Measurements from ENCODE around the gene UBE3C. TPM values are rescaled to one million over a fixed set of nuclear protein-coding genes. Genes with fewer than 3 reads are reported as not detected.

The UBE3C gene
- total RNA-seq, 4 donors from 2014 or later, result 66.1 to 93.3 (median 85.5) TPM

DNA sequence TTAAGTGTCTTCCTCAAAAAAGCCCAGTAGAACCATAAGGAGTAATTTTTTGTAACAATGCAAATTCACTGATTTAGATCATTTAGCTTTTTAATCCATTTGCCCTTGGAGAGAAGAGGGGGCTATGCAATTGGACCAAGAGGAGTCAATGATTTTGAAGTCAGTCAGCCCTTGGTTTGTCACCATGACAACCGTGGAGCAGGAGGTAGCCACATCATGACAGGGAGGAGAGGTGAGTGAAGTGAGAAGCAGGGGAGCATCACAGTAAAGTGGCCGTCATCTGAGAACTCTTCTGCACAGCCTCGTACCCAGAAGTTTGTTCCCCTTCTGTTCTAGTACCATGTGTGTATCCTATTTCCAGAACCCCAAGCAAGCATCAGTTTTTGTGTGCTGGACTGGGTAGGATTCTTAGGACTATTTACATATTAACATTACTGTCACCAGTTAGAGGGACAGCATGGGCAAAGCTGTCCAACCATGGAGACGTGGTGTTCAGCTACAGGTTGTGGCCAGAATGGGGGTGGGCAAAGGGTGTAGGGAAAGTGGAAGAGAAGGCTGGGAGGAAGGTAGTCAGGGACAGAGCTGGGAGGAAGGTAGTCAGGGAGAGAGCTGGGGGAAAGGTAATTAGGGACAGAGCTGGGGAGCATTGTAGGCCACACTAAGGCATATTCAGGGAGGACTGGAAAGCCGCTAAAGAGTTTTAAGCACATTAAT lies 13.1 kb downstream of the UBE3C start:
- DNase-seq (ENCODE audit: extremely low spot score), result no peak
- peaks cover 0 to 6% (median 0%) of the 10 kb centered on the region in 4 donors for H3K36me3 ChIP-seq
- H3K27me3 ChIP-seq, result no peaks in the 10 kb centered on the region
- TF ChIP-seq EP300 (IDR thresholded peaks at IDR 0.05) (no peak), POLR2A (IDR thresholded peaks at IDR 0.05; ENCODE audit: low read depth) (no peak), CTCF (IDR thresholded peaks at IDR 0.05) (no peak), POLR2AphosphoS5 (IDR thresholded peaks at IDR 0.05) (no peak)
- peaks cover 26 to 54% (median 43%) of the 10 kb centered on the region in 4 donors for H3K4me1 ChIP-seq
- H3K27ac ChIP-seq (replicated peaks in 1 of 4), result no peak overlapping the region
- 88% methylated on average over 5 of the region's 5 CpGs for WGBS
- intact Hi-C loops (cut with DNase I), result no loop called here
- no peaks in the 10 kb centered on the region for H3K9me3 ChIP-seq
- H3K4me3 ChIP-seq, result no peak overlapping the region

DNA sequence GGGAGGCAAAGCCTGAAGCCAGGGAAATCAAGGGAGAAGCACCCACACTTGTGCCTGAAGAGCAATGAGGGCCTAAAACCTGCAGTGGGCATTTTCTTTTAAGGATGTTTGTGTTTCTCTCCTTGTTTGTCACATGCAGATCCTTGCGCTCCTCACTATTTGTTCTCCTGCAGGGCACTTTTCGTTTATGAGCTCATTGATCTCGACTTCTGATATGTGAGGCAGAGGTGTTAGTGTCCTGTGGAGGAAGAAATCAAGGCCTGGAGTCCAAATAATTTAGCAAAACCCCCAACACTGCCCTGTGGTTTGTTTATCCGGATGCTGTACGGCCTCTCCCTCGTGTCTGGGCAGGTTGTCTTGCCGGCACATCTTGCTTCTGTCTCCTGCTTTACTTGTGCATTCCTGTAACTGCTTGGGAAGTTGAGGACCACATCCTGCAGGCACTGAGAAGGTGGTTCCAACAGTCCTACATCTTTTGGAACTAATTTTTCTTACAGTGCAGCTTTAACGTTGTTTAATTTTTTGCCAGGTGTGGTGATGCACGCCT lies 13.7 kb downstream of the UBE3C start:
- Histone ChIP-seq H3K4me3 (no peak overlapping the region), H3K4me1 (peaks cover 26 to 60% (median 45%) of the 10 kb centered on the region in 4 donors), H3K36me3 (peaks cover 0 to 6% (median 0%) of the 10 kb centered on the region in 4 donors), H3K9me3 (no peaks in the 10 kb centered on the region), H3K27ac (replicated peaks in 1 of 4) (no peak overlapping the region), H3K27me3 (no peaks in the 10 kb centered on the region)
- DNase-seq (ENCODE audit: extremely low spot score), result no peak
- intact Hi-C loops (cut with DNase I), result no loop called here
- TF ChIP-seq EP300 (IDR thresholded peaks at IDR 0.05), result no peak
- no peak for TF ChIP-seq CTCF (IDR thresholded peaks at IDR 0.05)
- 86% methylated on average over 9 of the region's 9 CpGs for WGBS

DNA sequence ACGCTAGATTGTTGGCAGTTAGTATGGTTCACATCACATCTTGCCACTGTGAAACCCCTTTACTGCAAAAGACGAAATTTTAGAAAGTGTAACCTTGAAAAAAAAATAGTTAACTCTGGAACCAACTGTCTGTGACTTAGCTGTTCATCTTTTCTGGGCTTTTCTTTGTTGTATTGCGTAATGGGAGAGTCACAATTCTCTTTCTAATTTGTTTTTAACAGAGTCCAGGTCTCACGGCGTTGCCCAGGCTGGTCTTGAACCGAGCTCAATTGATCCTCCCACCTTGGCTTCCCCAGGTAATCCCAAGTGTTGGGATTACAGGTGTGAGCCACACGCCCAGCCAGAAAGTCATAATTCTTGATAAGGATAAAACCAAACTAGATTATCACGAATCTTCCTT lies 14.5 kb downstream of the UBE3C start:
- H3K27me3 ChIP-seq, result no peaks in the 10 kb centered on the region
- WGBS, result 91% methylated on average over 8 of the region's 8 CpGs
- H3K4me3 ChIP-seq, result no peak overlapping the region
- DNase-seq (ENCODE audit: extremely low spot score), result no peak
- H3K9me3 ChIP-seq, result no peaks in the 10 kb centered on the region
- no peak overlapping the region for H3K27ac ChIP-seq (replicated peaks in 1 of 4)
- peaks cover 32 to 68% (median 51%) of the 10 kb centered on the region in 4 donors for H3K4me1 ChIP-seq
- H3K36me3 ChIP-seq, result peaks cover 0 to 6% (median 0%) of the 10 kb centered on the region in 4 donors
- intact Hi-C loops (cut with DNase I), result no loop called here
- TF ChIP-seq CTCF (IDR thresholded peaks at IDR 0.05) (no peak), POLR2AphosphoS5 (IDR thresholded peaks at IDR 0.05) (no peak)

GRCh38 chr7:157155959-157156358 lies 17.2 kb downstream of the UBE3C start:
- H3K27ac ChIP-seq (replicated peaks in 1 of 4), result no peak overlapping the region

More at GRCh38 chr7:157155959-157156358, 17.2 kb downstream of the UBE3C start:
- Histone ChIP-seq H3K9me3 (no peaks in the 10 kb centered on the region), H3K4me3 (no peak overlapping the region), H3K4me1 (peaks cover 17 to 52% (median 38%) of the 10 kb centered on the region in 4 donors), H3K36me3 (peaks cover 0 to 6% (median 0%) of the 10 kb centered on the region in 4 donors), H3K27me3 (no peaks in the 10 kb centered on the region)
- no peak for DNase-seq (ENCODE audit: extremely low spot score)
- intact Hi-C loops (cut with DNase I), result no loop called here
- TF ChIP-seq EP300 (IDR thresholded peaks at IDR 0.05) (no peak), POLR2AphosphoS5 (IDR thresholded peaks at IDR 0.05) (no peak), POLR2A (IDR thresholded peaks at IDR 0.05; ENCODE audit: low read depth) (no peak), CTCF (IDR thresholded peaks at IDR 0.05) (no peak)

Data from esophagus muscularis mucosa (tissue), 4 donors.